Rectal smooth muscle tissue (tissue), 1 donor: ENCODE results near the gene POU6F2.
"Not testable (repeated sequence)": the region's sequence is repeated elsewhere in the genome, so short reads cannot be mapped to it uniquely, and the experiment has no call there.

Experiments used
- H3K27ac ChIP-seq: one replicate; pipeline ENCODE4 v1.7.0; 2013; ENCODE audit warnings: low read depth, low read length, inconsistent platforms
- H3K27me3 ChIP-seq: one replicate; pipeline ENCODE4 v1.7.0; 2013; ENCODE audit warnings: low read length; ENCODE audit not compliant: control insufficient read depth, insufficient read depth
- H3K36me3 ChIP-seq: one replicate; pipeline ENCODE4 v1.7.0; 2013; ENCODE audit warnings: low read length; ENCODE audit not compliant: control insufficient read depth, insufficient read depth
- H3K4me1 ChIP-seq: one replicate; pipeline ENCODE4 v1.7.0; 2013; ENCODE audit warnings: low read length; ENCODE audit not compliant: control insufficient read depth, insufficient read depth
- H3K4me3 ChIP-seq: one replicate; pipeline ENCODE4 v1.7.0; 2013; ENCODE audit warnings: low read length
- H3K9ac ChIP-seq: one replicate; pipeline ENCODE4 v1.7.0; 2013; ENCODE audit warnings: low read length

The POU6F2 gene

DNA sequence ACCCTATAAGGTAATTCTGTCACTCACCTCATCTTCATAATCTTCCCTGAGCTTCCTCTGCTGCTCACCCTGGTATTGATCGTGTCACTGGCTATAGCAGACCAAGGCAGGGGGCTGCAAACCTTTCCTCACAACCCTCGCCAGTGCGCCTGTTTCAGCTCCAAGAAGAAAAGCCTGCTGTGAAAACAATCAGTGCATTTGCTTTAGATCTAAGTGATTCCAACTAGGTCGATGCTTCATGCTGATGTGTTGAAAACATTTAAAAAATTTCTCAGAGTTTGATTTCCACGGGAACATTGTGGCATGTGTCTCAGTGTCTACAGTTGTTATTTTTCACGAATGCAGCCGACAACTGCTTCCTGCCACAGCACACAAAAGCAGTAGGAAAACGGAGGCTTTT lies 27.3 kb downstream of the POU6F2 start:
- H3K27ac ChIP-seq: no peak overlapping the region

DNA sequence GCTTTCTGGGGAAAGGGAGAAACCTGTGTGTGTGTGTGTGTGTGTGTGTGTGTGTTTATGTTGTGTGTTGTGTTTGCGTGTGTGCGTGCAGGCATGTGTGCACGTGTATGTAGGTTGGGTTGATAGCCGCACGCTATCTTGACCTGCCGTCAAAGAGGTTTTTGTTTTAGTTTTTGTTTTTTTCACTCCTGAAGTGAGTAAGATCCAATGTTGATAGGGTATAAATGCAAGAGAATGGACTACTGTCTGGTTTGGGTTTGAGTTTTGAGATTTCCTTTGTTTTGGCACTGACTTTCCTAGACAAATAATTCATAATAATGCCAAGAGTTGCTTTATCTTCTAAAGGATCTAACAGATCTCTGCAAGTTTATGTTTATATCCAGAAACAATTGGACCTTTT lies 27.8 kb downstream of the POU6F2 start:
- Histone ChIP-seq H3K9ac (no peak overlapping the region), H3K27ac (no peak overlapping the region), H3K4me1 (no peaks in the 10 kb centered on the region), H3K4me3 (no peak overlapping the region), H3K27me3 (no peaks in the 10 kb centered on the region), H3K36me3 (no peaks in the 10 kb centered on the region)

More for the DNA sequence above, 27.3 kb downstream of the POU6F2 start:
- Histone ChIP-seq H3K4me1 (no peaks in the 10 kb centered on the region), H3K27me3 (no peaks in the 10 kb centered on the region), H3K9ac (no peak overlapping the region), H3K36me3 (no peaks in the 10 kb centered on the region), H3K4me3 (no peak overlapping the region)

DNA sequence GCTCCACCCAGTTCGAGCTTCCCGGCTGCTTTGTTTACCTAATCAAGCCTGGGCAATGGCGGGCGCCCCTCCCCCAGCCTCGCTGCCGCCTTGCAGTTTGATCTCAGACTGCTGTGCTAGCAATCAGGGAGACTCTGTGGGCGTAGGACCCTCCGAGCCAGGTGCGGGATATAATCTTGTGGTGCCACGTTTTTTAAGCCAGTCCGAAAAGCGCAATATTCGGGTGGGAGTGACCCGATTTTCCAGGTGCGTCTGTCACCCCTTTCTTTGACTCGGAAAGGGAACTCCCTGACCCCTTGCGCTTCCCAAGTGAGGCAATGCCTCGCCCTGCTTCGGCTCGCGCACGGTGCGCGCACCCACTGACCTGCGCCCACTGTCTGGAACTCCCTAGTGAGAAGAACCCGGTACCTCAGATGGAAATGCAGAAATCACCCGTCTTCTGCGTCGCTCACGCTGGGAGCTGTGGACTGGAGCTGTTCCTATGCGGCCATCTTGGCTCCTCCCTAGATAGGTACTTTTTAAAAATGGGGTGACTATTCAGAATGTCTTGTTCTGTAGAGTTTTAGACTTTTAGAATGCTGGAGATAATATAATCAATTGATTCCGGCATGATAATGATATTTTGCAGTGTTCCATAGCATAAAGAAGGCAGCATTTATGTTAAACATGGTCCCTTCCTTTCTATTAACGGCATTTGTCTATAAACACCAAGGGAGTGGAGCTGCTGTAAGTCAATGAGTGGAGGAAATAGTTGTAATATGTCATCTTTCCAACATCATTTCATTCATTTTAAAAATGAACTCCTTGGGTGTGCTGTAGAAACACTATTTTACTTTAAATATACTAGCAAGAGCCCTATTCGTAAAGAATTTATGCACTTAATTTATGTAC lies 35.6 kb downstream of the POU6F2 start:
- H3K9ac ChIP-seq, H3K4me1 ChIP-seq, H3K36me3 ChIP-seq, H3K27ac ChIP-seq, H3K4me3 ChIP-seq, H3K27me3 ChIP-seq: not testable (repeated sequence)

DNA sequence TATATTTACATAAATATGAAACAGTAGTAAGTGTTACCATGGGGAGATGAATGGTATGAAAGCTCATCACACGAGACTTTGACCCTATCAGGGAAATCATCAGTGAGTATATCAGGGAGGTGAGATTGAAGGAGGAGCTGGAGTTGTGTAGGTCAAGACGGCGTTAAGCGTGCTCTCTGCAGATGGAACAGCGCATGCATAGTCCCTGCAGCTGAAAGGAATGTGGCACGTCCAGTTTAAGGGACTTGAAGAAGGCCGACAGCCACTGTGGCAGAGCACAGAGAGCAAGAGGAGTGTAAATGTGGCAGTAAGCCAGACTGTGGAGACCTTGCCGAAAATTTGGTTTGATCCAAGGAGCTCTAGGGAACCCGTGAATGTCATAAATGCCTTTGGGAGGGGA lies 38.9 kb downstream of the POU6F2 start:
- Histone ChIP-seq H3K27ac (no peak overlapping the region), H3K27me3 (no peaks in the 10 kb centered on the region), H3K9ac (no peak overlapping the region), H3K36me3 (no peaks in the 10 kb centered on the region), H3K4me1 (no peaks in the 10 kb centered on the region), H3K4me3 (no peak overlapping the region)

DNA sequence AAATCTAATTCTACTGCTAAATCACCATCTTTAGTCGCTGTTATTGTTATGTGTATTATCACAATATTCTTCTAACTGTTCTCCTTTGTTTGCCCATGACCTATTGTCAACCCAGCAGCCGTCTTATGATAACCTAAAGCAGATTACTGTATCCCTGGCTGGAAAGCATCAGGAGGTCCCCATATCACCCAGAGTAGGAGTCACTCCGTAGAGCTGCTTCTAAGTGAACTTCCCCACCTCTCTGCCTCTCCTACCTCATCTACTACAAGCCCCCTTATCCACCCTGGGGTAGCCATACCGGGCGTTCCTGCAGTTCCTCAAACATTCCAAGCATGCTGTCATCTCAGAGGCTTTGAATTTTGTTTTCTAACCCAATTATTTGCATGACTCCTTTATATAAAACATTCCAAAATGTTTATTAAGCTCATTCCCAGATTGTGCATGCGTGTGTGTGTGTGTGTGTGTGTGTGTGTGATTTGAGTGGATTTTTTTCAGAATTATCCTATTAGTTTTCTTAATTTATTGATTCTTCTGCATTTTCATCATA lies 39.7 kb downstream of the POU6F2 start:
- no peak overlapping the region for H3K9ac ChIP-seq

DNA sequence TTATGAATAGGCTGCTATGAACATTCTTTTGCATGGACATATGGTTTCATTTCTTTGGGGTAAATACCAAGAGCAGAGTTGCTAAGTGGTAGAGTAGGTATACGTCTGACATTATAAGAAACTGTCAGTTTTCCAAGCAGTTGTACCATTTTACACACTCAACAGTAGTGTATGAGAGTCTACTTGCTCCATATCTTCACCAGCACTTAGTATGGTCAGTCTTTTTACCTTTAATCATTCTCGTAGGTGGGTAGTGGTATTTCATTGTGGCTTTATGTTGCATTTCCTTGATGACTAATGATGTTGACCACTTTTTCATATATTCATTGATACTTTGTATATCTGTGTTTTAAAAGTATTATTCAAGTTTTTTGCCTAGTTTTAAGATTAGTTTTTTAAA lies 45.1 kb downstream of the POU6F2 start:
- Histone ChIP-seq H3K4me1 (no peaks in the 10 kb centered on the region), H3K27ac (no peak overlapping the region), H3K9ac (no peak overlapping the region), H3K27me3 (no peaks in the 10 kb centered on the region), H3K4me3 (no peak overlapping the region), H3K36me3 (no peaks in the 10 kb centered on the region)

More for the DNA sequence above, 39.7 kb downstream of the POU6F2 start:
- Histone ChIP-seq H3K36me3 (no peaks in the 10 kb centered on the region), H3K4me3 (no peak overlapping the region), H3K27me3 (no peaks in the 10 kb centered on the region), H3K4me1 (no peaks in the 10 kb centered on the region), H3K27ac (no peak overlapping the region)

DNA sequence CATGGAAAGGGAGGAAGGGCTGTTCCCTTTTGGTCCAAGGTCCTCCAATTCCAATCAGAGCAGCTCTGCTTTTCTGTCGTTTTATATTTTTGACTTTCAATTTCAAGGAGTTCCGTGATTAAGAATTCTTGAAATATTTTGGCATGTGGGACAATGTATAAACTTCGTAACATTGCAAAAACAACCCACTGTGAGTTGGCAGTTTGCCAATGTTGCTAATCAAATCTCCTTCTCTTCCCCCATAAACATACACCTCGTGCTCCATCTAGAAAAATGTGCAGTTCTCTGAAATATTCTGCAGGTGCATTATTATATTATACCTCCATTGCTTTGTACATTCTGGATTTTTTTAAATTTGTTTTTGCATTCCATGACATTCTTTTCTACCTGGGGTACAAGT lies 49.8 kb downstream of the POU6F2 start:
- H3K27ac ChIP-seq: no peak overlapping the region
- H3K36me3 ChIP-seq: no peaks in the 10 kb centered on the region
- H3K4me3 ChIP-seq: no peak overlapping the region

DNA sequence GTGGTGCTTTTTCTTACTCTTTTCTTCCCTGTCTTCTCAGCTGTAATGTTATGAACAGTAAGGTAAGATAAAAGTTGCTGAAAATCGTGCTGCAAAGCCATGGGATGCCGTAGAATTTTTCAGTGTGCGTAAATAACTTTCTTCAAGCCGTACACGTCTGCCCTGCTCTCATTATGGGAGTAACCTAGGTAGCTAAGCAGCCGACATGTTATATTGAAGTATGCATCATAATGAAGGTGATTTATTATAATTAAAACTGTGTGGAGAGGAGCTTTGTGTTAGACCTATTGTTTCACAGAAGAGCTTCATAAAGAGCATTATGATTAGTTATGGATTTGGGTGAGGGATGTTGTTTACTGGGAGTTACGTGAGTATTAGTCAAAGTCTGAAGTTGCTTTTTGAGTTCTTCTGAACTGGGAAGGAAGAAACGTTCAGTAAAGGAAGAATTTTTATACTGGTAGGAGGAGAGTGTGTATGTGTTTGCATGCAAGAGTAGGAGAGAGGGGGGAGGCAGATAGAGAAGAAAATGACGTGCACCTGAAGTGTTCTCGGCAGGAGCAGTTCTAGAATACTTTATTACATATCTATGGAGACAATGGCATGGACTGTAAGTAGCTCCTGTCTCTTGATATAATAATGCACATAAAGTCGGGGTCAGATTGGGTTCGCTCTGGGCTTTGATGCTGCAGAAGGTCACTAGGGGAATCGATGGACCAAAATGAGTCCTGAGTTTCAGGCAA lies 56.3 kb downstream of the POU6F2 start:
- no peak overlapping the region for H3K4me3 ChIP-seq
- no peak overlapping the region for H3K27ac ChIP-seq
- H3K9ac ChIP-seq: no peak overlapping the region
- no peaks in the 10 kb centered on the region for H3K36me3 ChIP-seq
- H3K4me1 ChIP-seq: no peaks in the 10 kb centered on the region
- no peaks in the 10 kb centered on the region for H3K27me3 ChIP-seq

More for the DNA sequence above, 49.8 kb downstream of the POU6F2 start:
- no peaks in the 10 kb centered on the region for H3K4me1 ChIP-seq
- H3K27me3 ChIP-seq: no peaks in the 10 kb centered on the region
- H3K9ac ChIP-seq: no peak overlapping the region

DNA sequence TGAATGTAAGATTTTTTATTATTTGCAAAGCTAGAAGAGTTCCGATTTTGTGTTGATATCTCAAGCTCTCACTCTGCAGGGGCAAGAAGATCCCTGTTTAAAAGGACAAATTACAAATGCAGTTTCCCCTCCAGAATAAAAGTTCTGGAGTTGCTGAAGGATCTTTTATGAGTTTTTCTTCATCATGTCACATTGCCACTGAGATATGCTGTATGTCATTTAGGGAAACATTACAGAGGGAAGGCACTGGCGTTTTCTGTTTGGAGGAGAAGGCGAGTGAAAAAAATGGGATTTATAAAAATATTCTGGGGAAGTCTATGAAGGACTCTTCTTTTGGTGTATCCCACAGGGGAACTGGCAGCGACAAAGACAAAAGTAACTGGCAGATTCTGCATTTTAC lies 57.4 kb downstream of the POU6F2 start:
- H3K4me3 ChIP-seq: no peak overlapping the region
- H3K36me3 ChIP-seq: no peaks in the 10 kb centered on the region
- H3K9ac ChIP-seq: no peak overlapping the region

DNA sequence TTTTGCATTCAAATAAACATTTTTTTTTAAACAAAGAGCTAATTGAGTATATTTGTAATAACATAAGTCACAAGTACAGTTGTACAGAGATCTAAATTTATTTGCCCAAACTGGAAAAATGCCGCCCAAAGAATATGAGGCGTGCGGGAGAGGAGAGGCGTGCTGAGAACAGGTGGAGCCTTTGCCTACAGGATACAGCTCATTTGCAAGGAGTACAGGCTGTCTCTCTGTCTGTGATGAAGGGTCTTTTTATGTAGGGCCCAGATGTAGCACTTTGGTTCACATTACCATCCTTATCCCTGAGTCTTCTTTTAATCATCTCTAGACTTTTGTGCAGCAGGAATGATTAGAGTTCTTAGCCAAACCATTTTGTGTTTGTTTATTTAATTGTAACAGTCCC lies 58.2 kb downstream of the POU6F2 start:
- H3K4me3 ChIP-seq: no peak overlapping the region

More for the DNA sequence above, 57.4 kb downstream of the POU6F2 start:
- Histone ChIP-seq H3K27me3 (no peaks in the 10 kb centered on the region), H3K4me1 (no peaks in the 10 kb centered on the region), H3K27ac (no peak overlapping the region)

DNA sequence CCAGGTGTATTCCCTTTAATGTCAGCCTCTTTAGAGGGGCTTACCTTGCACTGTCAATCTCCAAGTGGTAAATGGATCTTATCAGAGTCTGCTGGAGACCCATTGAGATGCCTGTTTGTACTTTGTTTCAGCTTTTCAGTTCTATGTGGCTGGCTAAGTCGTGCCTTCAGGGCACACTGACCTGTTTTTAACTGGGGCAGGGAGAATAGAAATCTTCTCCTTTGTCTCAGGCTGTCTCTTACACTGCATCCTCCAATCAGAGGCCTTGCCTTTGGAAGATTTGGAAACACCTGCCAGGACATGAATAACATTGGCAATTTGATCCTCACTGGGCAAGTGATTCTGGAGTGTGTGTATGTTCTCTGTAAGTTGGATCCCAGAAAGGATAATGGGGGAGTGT lies 65.0 kb downstream of the POU6F2 start:
- Histone ChIP-seq H3K4me3 (no peak overlapping the region), H3K4me1 (no peaks in the 10 kb centered on the region), H3K9ac (no peak overlapping the region), H3K27ac (no peak overlapping the region), H3K36me3 (no peaks in the 10 kb centered on the region), H3K27me3 (no peaks in the 10 kb centered on the region)

More for the DNA sequence above, 58.2 kb downstream of the POU6F2 start:
- no peak overlapping the region for H3K9ac ChIP-seq
- no peak overlapping the region for H3K27ac ChIP-seq
- no peaks in the 10 kb centered on the region for H3K27me3 ChIP-seq
- no peaks in the 10 kb centered on the region for H3K4me1 ChIP-seq
- H3K36me3 ChIP-seq: no peaks in the 10 kb centered on the region

DNA sequence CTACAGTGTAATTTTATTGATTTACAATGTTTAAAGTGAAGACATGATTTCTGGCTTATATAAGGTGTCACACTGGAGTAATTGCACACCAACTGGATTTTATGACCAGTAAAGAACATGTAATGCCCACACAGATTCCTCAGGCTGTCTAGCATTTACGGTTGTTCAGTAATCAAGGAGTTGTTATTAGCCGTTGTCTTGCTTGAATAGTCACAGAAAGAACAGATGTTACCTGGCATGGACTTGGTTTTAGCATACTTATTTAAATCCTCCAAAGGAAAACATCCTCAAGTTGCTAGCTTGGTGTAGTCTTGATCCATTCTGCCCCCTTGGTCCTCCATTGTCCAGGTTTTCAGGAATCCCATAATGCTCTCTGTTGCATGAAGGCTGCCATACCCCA lies 65.8 kb downstream of the POU6F2 start:
- Histone ChIP-seq H3K27me3 (no peaks in the 10 kb centered on the region), H3K4me3 (no peak overlapping the region), H3K27ac (no peak overlapping the region), H3K36me3 (no peaks in the 10 kb centered on the region), H3K9ac (no peak overlapping the region), H3K4me1 (no peaks in the 10 kb centered on the region)
